ENCODE data around the gene USB1. TPM values are rescaled to one million over a fixed set of nuclear protein-coding genes. Genes with fewer than 3 reads are reported as not detected.
"Not testable (repeated sequence)": the region's sequence is repeated elsewhere in the genome, so short reads cannot be mapped to it uniquely, and the experiment has no call there.

USB1 gene
- total and polyA plus RNA-seq, 2 experiments from 2014 or later: 18.2 to 47.7 TPM

DNA sequence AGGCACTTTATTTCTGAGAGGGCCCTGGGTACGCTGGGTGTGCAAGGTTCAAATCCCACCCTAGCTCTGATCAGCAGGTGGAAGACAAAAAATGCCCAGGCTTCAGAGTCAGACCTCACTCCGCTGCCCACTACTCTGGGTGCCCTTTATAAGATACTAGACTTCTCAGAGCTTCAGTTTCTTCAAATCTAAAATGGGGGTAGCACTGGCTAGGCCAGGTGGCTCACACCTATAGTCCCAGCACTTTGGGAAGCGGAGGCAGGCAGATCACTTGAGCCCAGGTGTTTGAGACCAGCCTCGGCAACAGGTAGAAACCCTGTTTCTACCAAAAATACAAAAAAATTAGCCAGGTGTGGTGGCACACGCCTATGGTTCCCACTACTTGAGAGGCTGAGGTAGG lies 1.7 kb downstream of the USB1 start:
- WGBS (ENCODE audit: low lambda C conversion rate, missing lambda C conversion rate): 96% methylated on average over 5 of the region's 5 CpGs
- H3K4me1 ChIP-seq (ENCODE audit: insufficient read depth): peaks cover 17% of the 10 kb centered on the region

GRCh38 chr16:58004736-58005135 lies 3.5 kb downstream of the USB1 start:
- 94% methylated on average over 12 of the region's 12 CpGs for WGBS (ENCODE audit: low lambda C conversion rate, missing lambda C conversion rate)
- not testable (repeated sequence) for DNase-seq (ENCODE audit: low spot score); H3K4me1 ChIP-seq (ENCODE audit: insufficient read depth); H3K4me3 ChIP-seq; H3K27me3 ChIP-seq; H3K79me2 ChIP-seq; H3K9me3 ChIP-seq (ENCODE audit: low read depth); H4K20me1 ChIP-seq (ENCODE audit: insufficient read depth, poor library complexity, severe bottlenecking); H3K4me2 ChIP-seq; H2AFZ ChIP-seq; H3K9me2 ChIP-seq (replicated peaks; ENCODE audit: insufficient read depth); H3K27ac ChIP-seq; H3K36me3 ChIP-seq (replicated peaks; ENCODE audit: insufficient read depth, low read depth)

More for the DNA sequence above, 1.7 kb downstream of the USB1 start:
- DNase-seq (ENCODE audit: low spot score): no peak
- Histone ChIP-seq H3K9me2 (replicated peaks; ENCODE audit: insufficient read depth) (no peaks in the 10 kb centered on the region), H4K20me1 (ENCODE audit: insufficient read depth, poor library complexity, severe bottlenecking) (peaks cover 7% of the 10 kb centered on the region), H3K27ac (no peak overlapping the region), H3K9me3 (ENCODE audit: low read depth) (no peaks in the 10 kb centered on the region), H2AFZ (no peak overlapping the region), H3K4me3 (no peak overlapping the region), H3K4me2 (no peak overlapping the region), H3K27me3 (no peaks in the 10 kb centered on the region), H3K79me2 (peaks cover 5% of the 10 kb centered on the region), H3K36me3 (replicated peaks; ENCODE audit: insufficient read depth, low read depth) (no peaks in the 10 kb centered on the region)
- TF ChIP-seq EZH2 (IDR thresholded peaks at IDR 0.05; ENCODE audit: borderline replicate concordance) (no peak), CTCF (IDR thresholded peaks at IDR 0.05; ENCODE audit: poor library complexity) (no peak), EZH2phosphoT487 (IDR thresholded peaks at IDR 0.05; ENCODE audit: low read depth, severe bottlenecking, unreplicated experiment) (no peak)

- Histone ChIP-seq H3K4me3 (no peak overlapping the region), H3K4me1 (ENCODE audit: insufficient read depth) (no peaks in the 10 kb centered on the region), H3K4me2 (no peak overlapping the region), H3K9me3 (ENCODE audit: low read depth) (no peaks in the 10 kb centered on the region), H2AFZ (no peak overlapping the region), H3K36me3 (replicated peaks; ENCODE audit: insufficient read depth, low read depth) (no peaks in the 10 kb centered on the region), H3K9me2 (replicated peaks; ENCODE audit: insufficient read depth) (no peaks in the 10 kb centered on the region), H3K27me3 (no peaks in the 10 kb centered on the region), H4K20me1 (ENCODE audit: insufficient read depth, poor library complexity, severe bottlenecking) (no peaks in the 10 kb centered on the region), H3K27ac (no peak overlapping the region), H3K79me2 (no peaks in the 10 kb centered on the region)
- no peak for DNase-seq (ENCODE audit: low spot score)
- 88% methylated on average over 11 of the region's 11 CpGs for WGBS (ENCODE audit: low lambda C conversion rate, missing lambda C conversion rate)
- no peak for TF ChIP-seq EZH2 (IDR thresholded peaks at IDR 0.05; ENCODE audit: borderline replicate concordance)
- no peak for TF ChIP-seq CTCF (IDR thresholded peaks at IDR 0.05; ENCODE audit: poor library complexity)
- TF ChIP-seq EZH2phosphoT487 (IDR thresholded peaks at IDR 0.05; ENCODE audit: low read depth, severe bottlenecking, unreplicated experiment): no peak
These were observed 8.7 kb downstream of the USB1 start for GRCh38 chr16:58009856-58010416.

- Histone ChIP-seq H3K9me2 (replicated peaks; ENCODE audit: insufficient read depth) (no peaks in the 10 kb centered on the region), H3K36me3 (replicated peaks; ENCODE audit: insufficient read depth, low read depth) (no peaks in the 10 kb centered on the region), H2AFZ (no peak overlapping the region), H3K27ac (no peak overlapping the region), H3K27me3 (no peaks in the 10 kb centered on the region), H3K4me3 (no peak overlapping the region), H3K9me3 (ENCODE audit: low read depth) (no peaks in the 10 kb centered on the region), H3K4me2 (no peak overlapping the region), H3K4me1 (ENCODE audit: insufficient read depth) (no peaks in the 10 kb centered on the region), H3K79me2 (no peaks in the 10 kb centered on the region), H4K20me1 (ENCODE audit: insufficient read depth, poor library complexity, severe bottlenecking) (no peaks in the 10 kb centered on the region)
- no peak for TF ChIP-seq CTCF (IDR thresholded peaks at IDR 0.05; ENCODE audit: poor library complexity)
- TF ChIP-seq EZH2phosphoT487 (IDR thresholded peaks at IDR 0.05; ENCODE audit: low read depth, severe bottlenecking, unreplicated experiment): no peak
- TF ChIP-seq EZH2 (IDR thresholded peaks at IDR 0.05; ENCODE audit: borderline replicate concordance): no peak
- 60% methylated on average over 3 of the region's 3 CpGs for WGBS (ENCODE audit: low lambda C conversion rate, missing lambda C conversion rate)
- DNase-seq (ENCODE audit: low spot score): no peak
These were observed 9.7 kb downstream of the USB1 start for GRCh38 chr16:58010886-58011285.
